ENCODE results near the gene PRR33.

The PRR33 gene

GRCh38 chr11:1916132-1916985 is 24.7 kb upstream of the PRR33 start:
- DNase-seq = no peak

- no peak for DNase-seq
Observed at GRCh38 chr11:1915795-1916131, 24.1 kb upstream of the PRR33 start.

DNA sequence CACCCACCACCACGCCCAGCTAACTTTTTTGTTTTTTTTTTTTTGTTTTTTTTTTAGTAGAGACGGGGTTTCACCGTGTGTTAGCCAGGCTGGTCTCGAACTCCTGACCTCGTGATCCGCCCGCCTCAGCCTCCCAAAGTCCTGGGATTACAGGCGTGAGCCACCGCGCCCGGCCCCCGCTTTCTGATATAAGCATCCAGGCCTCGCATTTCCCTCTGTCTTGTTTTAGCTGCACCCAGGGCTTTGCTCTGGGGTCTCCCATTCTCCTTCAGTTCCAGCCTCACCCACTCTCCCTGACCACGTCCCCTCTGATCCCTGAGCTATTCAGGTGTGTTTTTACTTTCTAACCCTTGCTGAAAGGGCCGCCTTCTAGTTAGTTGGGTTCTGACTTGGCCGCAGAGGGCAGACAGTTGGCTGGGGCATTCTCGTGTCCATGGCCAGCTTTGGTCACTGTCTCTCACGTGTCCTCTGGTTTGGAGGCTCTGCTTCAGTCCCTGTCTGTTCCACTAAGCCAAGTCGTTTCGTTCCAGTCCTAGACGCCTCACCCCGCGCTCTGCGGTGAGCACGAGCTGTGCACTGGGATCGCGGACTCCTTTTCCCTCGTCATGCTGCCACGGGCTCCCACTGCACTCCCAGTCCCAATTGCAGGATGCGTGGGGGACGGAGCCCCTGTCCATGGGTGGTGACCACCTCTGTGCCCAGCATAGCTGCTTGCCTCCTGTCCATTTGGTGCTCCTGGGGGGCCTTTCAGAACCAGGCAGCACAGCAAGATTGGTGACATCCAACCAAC is 21.8 kb upstream of the PRR33 start:
- no peak for DNase-seq

DNA sequence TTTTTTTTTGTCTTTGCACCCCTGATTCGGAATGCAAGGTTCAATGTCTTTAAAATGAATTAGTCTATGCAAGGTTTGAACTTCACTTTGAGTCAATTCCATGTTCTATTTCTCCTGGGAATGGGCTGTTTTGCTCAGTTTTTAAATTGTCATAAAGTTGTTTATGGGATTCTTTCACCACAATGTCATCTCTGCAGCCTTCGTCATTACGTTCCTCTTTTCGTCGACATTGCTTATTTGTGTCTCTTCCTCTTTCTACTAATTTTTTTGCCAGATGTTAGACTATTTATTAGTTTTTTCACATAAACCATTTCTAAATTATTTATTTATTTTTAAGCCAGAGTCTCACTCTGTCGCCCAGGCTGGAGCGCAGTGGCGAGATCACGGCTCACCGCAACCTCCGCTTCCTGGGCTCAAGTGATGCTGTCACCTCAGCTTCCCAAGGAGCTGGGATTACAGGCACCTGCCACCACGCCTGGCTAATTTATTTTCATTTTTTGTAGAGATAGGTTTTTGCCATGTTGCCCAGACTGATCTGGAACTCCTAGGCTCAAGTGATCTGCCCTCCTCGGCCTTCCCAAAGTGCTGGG is 20.7 kb upstream of the PRR33 start:
- DNase-seq = no peak

- no peak for DNase-seq
Observed at GRCh38 chr11:1909524-1909923, 17.8 kb upstream of the PRR33 start.

- no peak for DNase-seq
Observed at GRCh38 chr11:1908618-1909017, 16.9 kb upstream of the PRR33 start.

DNA sequence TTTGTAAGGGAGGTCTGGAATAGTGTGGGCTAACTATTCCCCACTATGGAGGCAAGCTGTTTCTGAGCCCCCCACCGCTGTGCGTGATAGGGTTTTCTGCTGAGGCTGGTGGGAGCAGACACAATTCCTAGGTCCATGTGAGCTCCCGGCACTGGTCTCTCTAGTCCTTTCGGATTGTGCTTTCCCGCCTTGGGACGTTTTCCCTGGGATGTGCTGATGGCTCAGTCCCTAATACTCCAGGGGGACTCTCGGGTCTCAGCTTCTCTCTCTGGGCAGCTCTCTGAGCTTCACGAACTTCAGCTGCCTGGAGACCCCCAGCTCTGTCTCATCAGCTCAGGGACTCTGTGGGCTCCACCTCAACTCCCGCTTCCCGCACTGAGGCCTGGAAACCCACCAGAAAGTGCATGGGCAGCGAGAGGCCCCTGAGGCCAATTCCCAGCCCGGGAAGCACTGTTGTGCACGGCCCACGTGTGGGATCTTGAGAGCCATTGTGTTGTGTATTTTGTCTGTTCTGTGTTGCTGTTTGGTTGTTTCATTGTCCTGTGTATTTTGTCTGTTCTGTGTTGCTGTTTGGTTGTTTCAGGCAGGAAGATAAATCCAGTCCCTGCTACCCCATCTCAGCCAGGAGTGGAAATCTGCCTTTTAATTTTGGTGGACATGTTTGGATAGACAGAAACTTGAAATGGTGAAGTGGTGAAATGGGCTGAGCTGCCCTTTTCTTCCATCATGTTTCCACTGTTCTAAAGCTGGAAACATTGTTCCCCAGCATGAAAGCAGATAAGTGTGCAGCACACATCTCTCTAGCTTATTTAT is 15.1 kb upstream of the PRR33 start:
- no peak for DNase-seq

GRCh38 chr11:1906181-1906580 is 14.5 kb upstream of the PRR33 start:
- no peak for DNase-seq

- DNase-seq = no peak
Observed at GRCh38 chr11:1899686-1900085, 8.0 kb upstream of the PRR33 start.

GRCh38 chr11:1899090-1899489 is 7.4 kb upstream of the PRR33 start:
- DNase-seq = no peak

- no peak for DNase-seq
Observed at GRCh38 chr11:1896923-1897322, 5.2 kb upstream of the PRR33 start.

GRCh38 chr11:1896468-1896867 is 4.8 kb upstream of the PRR33 start:
- no peak for DNase-seq

DNA sequence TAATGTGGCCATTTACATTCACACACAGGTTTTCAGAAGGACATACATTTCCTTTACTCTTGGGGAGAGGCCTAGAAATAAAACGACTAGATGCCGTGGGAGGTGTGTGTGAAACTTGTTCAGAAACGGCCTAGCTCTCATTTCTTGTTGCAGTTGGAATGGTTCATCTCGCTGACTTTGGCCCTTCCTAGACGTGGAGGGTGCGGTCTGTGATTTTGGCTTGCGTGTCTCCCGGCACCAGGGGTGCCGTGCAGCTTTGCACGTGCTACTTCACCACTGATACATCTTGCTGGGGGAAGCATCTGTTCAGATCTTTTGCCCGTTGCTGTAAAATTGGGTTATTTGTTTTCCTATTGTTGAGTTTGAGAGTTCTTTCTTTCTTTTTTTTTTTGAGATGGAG is 3.1 kb upstream of the PRR33 start:
- no peak for DNase-seq

DNA sequence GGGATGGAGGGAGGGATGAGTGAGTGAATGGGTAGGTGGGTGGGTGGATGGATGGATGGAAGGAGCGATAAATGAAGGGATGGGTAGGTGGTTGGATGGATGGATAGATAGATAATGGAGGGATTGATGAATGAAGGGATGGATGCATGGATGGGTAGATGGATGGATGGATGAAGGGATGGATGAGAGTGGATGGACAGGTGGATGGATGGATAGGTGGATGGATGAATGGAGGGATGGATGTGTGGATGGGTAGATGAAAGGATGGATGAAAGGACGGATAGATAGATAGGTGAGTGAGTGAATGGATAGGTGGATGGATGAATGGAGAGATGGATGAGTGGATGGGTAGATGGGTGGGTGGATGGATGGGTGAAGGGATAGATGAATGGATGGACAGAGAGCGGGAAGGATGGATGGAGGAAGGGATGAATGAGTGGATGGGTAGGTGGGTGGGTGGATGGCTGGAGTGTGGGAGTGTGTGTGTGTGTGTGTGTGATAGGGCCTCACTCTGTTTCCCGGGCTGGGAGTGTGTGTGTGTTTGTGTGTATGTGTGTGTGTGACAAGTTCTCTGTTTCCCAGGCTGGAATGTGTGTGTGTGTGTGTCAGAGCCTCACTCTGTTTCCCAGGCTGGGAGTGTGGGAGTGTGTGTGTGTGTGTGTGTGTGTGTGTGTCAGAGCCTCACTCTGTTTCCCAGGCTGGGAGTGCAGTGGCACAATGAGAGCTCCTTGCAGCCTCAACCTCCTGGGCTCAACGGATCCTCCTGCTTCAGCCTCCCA is 2.1 kb upstream of the PRR33 start:
- no peak for DNase-seq

DNA sequence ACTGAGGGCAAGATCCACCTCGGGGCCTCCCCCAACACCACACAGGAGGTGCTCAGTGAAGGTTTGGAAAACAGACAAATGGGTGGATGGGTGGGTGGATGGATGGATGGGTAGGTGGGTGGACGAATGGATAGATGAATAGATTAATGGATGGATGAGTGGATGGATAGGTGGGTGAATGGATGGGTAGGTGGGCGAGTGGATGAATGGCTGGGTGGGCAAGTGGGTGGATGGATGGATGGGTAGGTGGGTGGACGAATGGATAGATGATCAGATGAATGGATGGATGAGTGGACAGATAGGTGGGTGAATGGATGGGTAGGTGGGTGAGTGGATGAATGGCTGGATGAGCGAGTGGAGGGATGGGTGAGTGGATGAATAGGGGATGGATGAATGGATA is 863 bp upstream of the PRR33 start:
- no peak for DNase-seq

DNA sequence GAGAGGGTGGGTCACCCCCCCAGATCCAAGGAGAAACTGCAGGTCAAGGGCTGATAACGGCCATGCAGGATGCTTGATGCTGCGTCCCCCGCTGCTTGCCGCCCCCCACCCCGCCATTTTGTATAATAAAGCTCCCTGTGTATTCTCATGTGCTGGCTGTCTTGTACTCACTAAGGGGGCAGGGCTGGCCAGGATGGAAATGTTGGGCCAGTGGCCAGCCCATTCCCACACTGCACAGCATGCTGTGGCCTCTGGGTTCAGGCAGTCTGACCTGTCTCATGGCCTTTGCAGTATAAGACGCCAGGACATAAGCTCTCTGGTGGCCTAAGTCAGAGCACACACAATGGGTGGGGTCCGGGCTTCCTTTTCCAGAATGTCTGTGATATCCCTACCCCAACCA is 421 bp upstream of the PRR33 start:
- DNase-seq = no peak

GRCh38 chr11:1890856-1891830 is 552 bp downstream of the PRR33 start:
- DNase-seq = no peak

- no peak for DNase-seq
Observed at GRCh38 chr11:1889941-1890855, 1.5 kb downstream of the PRR33 start.

DNA sequence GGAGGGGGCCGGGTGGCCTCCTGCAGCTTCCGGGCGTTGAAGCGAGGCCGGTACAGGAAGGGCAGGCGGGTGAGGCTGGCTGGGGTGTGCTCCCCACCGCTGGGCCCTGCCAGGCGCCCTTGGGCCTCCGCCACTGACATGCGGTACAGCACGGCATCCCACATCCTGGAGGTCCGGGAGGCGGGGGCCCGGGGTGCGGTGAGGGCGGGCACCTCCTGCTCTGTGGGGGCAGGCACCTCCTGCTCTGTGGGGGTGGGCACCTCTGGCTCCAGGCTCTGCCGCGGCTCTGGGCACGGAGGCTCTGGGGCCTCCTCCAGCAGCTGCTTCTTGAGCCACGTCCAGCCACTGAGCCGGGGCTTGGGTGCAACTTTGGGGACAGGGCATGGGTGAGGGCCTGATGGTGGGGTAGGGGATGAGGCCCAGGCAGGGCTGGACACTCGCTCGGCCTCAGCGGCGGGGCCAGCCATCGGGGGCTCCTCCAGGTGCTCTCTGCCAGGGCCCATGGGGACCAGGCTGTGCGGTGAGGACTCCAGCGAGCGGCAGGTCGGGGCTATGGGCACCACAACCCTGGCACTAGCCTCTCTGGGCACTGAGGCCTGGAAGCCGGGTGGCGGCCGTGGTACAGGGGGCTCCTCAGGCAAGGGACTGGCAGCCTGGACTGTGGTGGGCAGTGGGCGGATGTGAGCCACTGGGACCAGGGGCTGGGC is 2.3 kb downstream of the PRR33 start:
- peak; percentile 78 for DNase-seq

All from activated gamma-delta T cell (primary cell).